Left renal pelvis (tissue), 4 donors: ENCODE data around the gene AADAT. TPM values are rescaled to one million over a fixed set of nuclear protein-coding genes. Genes with fewer than 3 reads are reported as not detected.
"Not testable (repeated sequence)": the region's sequence is repeated elsewhere in the genome, so short reads cannot be mapped to it uniquely, and the experiment has no call there.

Experiments
- DNase-seq, 4 donors: peaks; one replicate each; pipeline ENCODE4 v3.0.0-alpha.2; 2013; ENCODE audit warnings: low read depth in 4 of 4, low spot score in 3 of 4
- polyA plus RNA-seq, 4 donors: library from polyadenylated mRNA; unstranded; fragments of 120-200 nt; gene quantifications; one replicate each; pipeline ENCODE4 v1.2.1, GENCODE V29; 2013; ENCODE audit not compliant: insufficient read length in 4 of 4

The AADAT gene
- polyA plus RNA-seq, 4 donors = 20.8 to 31.3 (median 23.8) TPM

DNA sequence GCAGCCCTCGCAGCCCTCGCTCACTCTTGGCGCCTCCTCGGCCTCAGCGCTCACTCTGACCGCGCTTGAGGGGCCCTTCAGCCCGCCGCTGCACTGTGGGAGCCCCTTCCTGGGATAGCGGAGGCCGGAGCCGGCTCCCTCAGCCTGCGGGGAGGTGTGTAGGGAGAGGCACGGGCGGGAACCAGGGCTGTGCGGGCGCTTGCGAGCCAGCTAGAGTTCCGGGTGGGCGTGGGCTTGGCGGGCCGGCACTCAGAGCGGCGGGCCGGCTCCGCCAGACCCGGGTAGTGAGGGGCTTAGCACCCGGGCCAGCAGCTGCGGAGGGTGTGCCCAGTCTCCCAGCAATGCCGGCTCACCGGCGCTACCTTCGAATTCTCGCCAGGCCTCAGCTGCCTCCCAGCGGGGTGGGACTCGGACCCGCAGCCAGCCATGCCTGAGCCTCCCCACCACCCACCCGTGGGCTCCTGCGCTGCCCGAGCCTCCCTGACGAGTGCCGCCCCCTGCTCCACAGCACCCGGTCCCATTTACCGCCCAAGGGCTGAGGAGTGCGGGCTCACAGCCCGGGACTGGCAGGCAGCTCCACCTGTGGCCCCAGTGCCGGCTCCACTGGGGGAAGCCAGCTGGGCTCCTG, 1.4 kb upstream of the AADAT start:
- DNase-seq = no peak

DNA sequence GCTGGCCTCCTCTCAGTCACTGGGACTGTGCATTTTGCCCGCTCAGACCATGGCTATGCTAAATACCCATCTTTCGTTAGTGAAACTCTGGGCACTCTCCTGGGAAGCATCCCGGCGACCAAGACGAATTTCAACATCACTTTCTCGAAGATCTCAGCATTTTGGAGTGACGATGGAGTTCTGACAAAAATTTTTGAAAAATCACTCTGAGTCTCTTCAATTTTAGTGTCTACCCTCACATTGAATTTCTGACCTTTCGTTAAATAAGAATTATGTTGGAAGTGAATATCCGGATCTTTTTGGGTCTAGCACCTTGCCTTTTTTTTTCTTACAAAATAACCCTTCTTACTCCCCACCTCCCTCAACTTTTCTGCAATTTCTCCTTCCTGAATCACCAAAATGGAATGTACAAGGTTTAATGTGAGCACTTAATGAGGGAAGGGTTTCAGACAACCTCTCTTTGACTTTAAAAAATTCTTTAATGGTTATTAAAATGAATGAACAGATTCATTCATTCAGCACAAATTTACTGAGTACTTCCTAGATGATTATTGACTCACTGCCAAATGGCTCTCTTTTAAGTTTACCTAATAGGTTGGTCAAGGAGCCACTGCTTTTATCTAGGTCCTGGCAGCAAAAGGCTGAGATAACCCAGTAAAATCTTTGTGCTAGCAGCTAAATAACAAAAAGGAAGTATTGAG, 746 bp upstream of the AADAT start:
- no peak for DNase-seq

DNA sequence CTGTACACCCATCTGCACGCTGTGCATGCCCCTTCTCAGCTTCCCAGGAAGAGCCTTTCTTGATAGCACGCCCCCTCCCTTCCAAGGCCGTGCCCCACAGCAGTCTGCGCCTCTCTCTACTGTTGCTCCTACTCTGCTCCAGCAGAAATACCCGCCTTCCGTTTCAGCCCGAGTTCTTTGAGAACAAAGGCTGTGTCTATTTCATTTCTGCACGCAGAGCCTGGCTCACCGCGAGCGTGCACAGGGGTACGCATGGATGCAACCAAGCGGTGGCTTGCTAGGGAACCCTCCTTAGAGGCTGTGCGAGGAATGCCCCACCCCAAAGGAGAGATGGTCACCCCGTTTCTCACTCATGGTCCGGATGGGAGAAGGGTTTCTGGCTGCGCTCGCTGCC, 485 bp downstream of the AADAT start:
- peak in 2 of 4 donors; percentile 29 to 31 for DNase-seq

DNA sequence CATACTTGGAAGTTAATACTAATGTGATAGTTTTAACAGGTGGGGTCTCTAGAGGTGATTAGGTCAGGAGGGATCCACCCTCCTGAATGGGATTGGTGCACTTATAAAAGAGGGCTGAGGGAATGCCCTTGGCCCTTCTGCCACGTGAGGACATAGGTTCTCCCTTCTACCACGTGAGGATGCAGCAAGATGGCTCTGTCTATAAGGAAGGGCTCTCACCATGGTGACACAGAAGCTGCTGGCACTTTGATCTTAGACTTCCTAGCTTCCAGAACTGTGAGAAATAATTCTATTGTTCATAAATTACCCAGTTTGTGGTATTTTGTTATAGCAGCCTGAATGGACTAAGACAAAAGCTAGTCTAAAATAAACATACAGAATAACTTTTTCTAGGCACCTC, 1.0 kb downstream of the AADAT start:
- no peak for DNase-seq

DNA sequence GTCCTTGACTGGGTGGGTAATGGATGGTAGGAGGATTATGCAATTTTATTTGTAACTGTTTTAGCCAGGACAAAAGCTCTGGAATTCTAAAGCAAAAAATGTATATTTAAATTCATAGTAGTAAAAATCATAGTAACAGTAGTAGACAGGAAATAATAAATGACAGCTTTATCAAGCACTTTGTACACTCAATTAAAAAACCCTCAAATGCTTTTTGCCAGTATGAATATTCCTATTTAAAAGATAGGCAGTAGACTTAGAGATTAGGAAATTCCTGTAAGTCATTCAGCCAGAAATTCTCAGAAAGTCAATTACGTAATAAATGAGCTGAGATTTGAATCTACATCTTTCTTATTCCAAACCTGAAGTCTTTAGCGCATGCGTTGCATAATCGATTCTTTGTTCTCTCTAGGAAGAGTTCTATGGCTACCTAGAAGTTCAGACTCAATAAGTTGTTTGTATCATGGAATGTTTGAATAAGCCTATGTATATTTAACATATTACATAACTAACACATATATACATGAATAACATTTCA, 2.5 kb downstream of the AADAT start:
- no peak for DNase-seq

DNA sequence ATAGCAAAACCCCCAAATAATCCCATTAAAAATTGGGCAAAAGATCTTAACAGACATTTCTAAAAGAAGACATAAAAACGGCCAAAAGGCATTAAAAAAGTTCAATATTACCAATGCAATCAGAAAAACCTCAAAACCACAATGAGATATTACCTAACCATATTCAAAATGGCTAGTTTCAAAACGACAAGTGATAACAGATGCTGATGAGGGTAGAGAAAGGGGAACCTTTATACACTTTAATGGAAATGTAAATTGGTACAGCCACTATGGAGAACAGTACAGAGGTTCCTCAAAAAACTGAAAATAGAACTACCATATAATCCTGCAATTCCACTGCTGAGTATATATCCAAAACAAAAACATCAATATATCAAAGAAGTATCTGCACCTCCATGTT, 6.2 kb downstream of the AADAT start:
- DNase-seq = no peak

DNA sequence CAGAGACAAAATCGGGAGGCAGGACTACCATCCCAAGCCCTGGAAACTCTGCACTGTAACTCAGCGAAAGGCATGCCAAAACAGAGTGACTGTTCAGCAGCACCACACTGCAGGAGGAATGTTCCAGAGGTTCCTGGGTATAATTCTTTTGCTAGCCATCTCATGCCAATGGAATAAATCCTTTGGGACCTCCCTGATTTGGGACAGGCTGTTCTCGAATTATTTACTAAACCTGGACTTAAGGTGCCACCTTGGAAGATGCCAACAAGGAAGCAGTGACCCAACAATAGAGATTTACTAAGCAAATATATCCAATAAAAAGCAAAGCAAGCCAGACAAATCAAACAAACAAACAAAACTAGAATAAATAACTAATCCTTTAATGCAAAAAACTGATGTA, 9.3 kb downstream of the AADAT start:
- DNase-seq = no peak

DNA sequence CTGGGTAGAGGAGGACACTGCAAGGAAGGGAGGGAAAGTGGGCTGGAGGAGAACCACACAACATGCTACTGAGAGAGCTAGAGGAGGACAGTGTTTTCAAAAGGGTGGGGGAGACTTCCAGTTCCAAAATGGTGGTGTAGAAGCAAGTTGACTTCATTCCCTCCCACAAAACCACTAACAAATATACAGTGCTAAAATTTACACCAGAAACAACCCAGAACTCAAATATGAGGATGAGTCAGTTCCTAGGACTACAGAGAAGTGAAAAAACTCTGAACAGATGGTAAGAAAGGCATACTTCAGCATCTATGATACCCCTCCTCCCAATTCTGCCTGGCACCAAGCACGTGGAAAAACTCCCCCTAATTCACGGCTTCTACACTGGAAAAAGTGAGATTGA, 9.8 kb downstream of the AADAT start:
- DNase-seq = no peak

DNA sequence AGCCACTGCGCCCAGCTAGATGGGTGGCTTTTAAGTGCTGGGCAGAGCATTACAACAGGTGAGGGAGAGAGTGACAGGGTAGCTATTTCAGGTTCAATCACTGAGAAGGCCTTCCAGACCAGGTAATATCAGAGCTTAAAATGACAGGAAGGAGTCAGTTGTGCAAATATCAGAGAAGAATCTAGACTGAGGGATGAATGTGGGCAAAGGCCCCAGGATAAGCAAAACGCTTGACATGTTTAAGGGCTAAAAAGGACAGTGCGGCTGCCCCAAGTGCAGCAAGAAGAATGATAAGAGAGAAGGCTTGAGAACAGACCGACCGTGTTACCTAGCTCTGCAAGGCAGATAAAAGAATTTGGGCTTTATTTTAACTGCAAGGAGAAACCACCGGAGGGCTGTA, 18.6 kb downstream of the AADAT start:
- no peak for DNase-seq

DNA sequence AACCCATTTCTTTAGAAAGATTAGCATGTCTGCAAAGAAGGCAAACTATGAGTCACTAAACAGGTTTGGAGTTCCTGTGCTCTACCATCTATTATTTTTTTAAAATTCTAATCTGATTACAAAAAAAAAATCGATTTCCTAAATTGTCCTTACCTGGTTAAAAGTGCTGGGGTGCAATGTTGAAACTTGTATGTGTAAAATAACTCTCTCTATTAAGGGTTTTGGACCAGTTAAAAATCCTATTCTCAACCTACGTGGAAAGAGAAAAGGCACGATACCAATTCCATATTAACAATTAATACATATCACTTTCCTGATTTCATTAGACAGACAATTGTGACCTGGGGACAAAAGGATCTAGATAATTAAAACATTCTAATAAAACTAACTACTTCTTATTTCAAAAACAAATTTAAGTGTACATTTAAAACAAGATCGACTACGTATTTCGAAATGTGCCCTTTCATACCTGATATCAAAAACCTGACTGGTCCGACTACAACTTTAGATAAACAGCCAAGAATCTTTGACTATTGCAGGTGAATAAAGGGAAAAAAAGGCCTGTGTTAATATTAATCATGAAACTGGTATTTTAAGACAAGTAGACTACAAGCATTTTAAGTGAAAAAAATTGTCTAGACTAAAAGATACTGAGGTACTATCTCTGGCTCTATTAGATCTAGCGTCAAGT, 21.2 kb downstream of the AADAT start:
- no peak for DNase-seq

DNA sequence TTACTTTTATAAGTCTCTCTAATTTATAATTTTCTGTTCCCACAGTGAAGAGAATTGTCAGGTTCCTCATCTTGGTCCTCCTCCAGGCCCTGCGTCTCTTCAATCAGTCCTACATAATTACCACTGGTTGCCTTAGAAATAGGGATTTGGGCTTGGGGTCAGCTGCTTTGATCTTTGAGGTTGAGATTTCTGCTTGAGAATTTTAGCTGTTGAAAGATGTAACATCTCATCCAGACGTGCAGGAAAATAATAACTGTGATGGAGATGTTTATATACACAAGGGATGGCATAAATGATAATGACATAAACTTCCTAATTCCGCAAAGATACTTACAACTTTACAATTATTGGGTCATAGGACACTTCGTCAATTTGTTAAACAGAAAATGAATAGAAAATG, 30.3 kb downstream of the AADAT start:
- no peak for DNase-seq

DNA sequence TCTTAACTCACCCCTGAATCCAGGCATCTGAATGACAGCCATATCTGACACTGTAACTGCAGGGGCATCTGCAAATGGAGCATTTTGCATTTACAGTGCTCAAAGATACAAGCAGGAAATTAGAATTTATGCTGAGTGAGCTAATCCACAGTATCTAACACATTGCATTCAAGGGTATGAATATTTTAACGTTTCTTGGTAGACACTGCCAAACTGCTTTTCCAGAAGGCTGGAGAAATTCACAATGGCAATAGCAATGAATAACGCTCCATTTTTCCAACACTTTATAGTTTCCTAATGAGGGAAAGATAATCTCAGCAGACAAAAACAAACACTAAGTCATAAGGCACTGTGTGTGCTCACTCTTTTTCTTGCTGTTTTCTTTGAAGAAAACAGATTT, 30.9 kb downstream of the AADAT start:
- DNase-seq = no peak

DNA sequence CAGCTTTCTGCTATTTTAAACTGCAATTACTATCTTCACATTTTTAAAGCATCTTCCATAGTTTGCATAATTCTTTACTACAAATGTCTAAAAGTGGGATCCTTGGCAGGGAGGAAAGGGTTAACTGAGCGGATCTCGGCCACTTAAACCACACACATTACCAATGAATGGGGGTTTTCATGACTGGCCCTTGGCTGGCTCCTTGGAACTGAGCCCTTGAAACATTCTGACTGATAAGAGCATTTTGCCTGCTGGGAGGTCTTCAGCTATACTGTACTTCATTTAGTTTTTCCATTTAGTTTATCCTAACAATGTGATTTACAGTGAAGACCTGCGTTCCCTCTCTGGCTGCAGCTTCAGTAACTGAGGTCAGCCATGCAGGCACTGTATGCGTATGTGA, 31.9 kb downstream of the AADAT start:
- DNase-seq = no peak

DNA sequence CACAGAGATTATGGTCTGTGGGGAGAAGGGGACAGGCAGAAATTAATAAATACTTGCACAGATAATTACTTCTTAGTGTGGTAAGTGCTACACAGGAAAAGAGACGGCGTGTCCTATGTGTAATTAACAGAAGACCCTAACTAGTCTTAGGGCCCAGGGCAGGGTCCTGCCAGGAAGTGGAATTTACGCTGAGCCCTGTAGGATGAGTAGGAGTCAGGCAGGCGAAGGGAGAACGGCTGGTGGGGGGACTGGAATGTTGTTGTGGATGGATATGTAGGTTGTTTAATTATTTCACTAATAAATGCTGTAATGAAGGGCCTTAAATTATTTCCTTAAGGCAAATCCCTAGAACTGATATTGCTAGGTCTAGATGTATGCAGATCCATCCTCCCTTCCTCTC, 36.8 kb downstream of the AADAT start:
- no peak for DNase-seq

DNA sequence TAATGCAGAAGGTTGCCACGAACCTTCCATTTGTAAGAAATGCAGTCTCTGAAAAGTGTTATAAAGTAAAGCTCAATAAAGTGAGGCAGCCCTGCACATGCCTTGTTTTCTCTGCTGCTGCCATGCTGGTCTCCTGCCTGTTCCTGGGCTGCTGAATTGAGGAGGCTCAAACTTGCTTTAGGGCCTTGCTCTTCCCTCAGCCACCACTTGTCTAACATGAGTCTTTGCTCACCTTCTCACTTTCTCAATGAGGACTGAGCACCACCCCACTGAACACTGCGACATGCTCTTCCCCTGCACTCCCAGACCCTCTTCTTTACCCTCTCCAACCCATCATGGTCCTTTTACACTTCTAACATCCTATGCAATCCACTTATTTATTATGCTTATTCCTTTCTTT, 38.4 kb downstream of the AADAT start:
- no peak for DNase-seq

DNA sequence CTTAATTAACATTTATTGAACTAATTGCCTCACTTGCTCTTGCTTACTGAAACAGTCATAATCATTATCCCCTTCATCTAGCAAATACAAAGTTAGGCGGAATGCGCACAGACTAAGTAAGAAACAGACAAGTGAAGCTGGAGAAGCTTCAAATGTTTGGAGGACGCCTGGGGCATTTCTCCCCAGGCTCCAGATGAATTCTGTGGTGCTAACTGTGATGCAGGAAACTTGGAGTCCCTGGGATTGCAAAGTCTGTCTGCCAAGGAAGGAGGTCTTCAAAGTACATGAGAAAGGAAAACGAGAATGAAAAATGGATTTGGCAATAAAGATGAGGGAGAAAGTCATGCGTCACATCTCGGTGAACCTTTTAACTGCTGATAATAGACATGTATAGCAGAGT, 40.0 kb downstream of the AADAT start:
- no peak for DNase-seq

DNA sequence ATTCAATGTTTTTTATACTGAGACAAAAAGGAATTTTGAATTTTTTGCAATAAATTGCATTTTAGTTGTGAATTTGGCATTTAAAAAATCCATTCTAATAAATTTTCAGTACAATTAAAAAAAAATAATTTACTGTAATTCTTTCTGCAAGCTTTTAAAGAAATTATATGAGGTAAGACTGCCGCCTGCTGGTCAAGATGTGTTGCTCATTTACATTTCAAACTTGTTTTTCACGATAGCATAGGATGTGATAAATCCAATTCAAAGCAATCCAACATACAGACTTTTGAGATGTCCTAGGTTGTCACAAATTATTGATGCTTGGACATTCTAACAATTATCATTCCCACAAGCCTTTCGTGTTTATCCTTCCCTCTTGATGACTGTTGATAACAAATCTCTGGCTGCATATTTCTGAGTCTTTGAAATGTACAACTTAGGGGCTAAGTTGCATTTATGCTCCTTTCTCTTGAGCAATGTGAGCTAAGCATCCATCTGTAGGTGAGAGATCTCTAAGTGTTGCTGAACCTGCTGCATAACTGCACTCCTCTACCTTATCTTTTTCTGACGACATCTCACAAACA, 41.9 kb downstream of the AADAT start:
- DNase-seq = peak; percentile 25 to 52 (median 34)

DNA sequence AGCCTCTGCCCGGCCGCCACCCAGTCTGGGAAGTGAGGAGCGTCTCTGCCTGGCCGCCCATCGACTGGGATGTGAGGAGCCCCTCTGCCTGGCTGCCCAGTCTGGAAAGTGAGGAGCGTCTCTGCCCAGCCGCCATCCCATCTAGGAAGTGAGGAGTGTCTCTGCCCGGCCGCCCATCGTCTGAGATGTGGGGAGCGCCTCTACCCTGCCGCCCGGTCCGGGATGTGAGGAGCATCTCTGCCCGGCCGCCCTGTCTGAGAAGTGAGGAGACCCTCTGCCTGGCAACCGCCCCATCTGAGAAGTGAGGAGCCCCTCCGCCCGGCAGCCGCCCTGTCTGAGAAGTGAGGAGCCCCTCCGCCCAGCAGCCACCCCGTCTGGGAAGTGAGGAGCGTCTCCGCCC, 43.6 kb downstream of the AADAT start:
- not testable (repeated sequence) for DNase-seq

DNA sequence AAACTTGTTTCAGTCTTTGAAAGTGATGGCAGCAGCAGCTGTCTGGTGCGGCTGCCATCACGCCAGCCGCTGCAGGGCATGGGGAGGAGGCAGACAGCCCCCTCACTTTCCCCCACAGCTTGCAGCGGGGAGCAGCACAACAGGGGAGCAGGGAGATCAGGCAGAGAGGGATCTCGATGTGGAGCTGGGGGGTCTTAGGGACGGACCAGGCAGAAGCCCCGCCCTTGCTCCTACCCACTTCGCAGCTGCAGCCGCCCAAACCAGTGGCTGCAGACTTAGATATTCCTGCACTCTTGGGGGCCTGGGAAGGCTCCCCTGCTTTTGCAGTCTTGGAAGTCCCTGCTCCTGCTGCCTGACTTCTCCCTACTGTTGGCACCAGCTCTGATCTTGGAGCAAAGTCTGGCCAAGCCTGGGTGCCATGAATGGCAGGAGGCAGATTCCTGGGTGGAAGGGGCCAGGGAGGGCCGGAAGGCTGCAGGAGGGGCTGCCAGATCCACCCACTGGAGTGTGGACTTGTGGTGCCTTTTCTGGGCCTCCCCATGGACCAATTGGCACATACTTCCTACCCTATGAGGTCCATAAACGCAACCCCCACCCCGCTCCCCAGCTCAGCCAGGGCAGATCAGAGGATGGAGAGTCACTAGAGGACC, 49.6 kb downstream of the AADAT start:
- no peak for DNase-seq

DNA sequence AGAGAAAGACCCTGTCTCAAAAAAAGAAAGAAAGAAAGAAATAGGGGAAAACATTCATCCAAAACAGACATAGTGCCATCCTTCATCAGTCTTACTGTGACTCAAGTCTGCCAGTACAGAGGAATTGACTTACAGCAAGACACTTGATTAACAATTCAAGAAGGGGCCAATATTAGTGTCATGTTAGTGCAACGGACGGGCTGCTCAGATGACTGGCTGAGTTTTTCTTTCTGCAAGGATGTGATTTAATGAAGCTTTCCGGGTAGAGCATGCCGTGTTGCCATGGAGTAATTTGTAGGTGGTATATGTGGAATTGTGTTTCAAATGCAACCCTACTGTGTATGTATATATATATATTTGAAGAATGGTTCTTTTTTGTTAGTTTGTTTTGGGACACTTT, 51.0 kb downstream of the AADAT start:
- DNase-seq = no peak

DNA sequence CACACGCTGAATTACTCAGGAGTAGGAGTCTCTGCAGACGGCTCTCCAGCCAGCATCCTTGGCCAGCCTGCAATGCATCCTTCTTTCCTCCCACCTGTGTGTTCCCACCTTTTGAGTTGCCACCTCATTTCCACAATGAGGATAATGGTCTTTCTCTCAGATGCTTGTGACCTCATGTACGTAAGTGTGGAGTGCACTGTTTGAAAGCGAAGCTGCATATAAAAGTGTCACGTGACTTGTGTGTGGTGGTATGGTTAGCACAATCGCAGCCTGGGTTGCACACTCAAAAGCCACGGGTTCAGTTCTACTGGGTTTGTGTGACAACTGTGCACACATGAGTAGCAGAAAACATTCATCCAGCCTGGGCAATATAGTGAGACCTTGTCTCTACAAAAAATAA, 51.5 kb downstream of the AADAT start:
- no peak for DNase-seq
